Prostate gland (tissue), 2 donors: Measurements from ENCODE around the gene ITGA6. TPM values are rescaled to one million over a fixed set of nuclear protein-coding genes. Genes with fewer than 3 reads are reported as not detected.
A peak's percentile ranks its signal among the peaks of the same experiment; 100 is the strongest.

Experiments
- DNase-seq: peaks from one replicate; pipeline ENCODE4 v3.0.0-alpha.2; 2019; ENCODE audit warnings: low spot score
- H3K27ac ChIP-seq, 2 donors: fragments of 200-600 bp; sonication (generic); 2 replicates each; pipeline ENCODE4 v1.5.1; 2017 to 2019
- H3K27me3 ChIP-seq: fragments of 200-600 bp; sonication (generic); replicated peaks from 2 replicates; pipeline ENCODE4 v1.5.1; 2019; ENCODE audit not compliant: insufficient read depth
- H3K36me3 ChIP-seq, 2 donors: fragments of 200-600 bp; sonication (generic); 1 replicate in 1 of 2; 2 replicates in 1 of 2; pipeline versions ENCODE4 v1.5.1 to v1.8.1; 2017 to 2019
- H3K4me1 ChIP-seq: fragments of 200-600 bp; sonication (generic); replicated peaks from 2 replicates; pipeline ENCODE4 v1.5.1; 2019
- H3K4me3 ChIP-seq, 2 donors: fragments of 200-600 bp; sonication (generic); 2 replicates each; pipeline ENCODE4 v1.5.1; 2017 to 2019
- H3K9me3 ChIP-seq: fragments of 200-600 bp; sonication (generic); 2 replicates; pipeline ENCODE4 v1.5.1; 2017
- POLR2A ChIP-seq: fragments of 450-650 bp; IDR thresholded peaks from one replicate; pipeline ENCODE4 v1.6.1; 2016; ENCODE audit warnings: antibody characterized with exemption, mild to moderate bottlenecking
- POLR2AphosphoS5 ChIP-seq: sonication (generic); formaldehyde crosslinking; IDR thresholded peaks from one replicate; pipeline ENCODE4 v1.6.1; 2017; ENCODE audit warnings: antibody characterized with exemption
- WGBS: methylation state at CpG from one replicate; pipeline ENCODE4 v1.1.5; 2018; 5-methylcytosine and 5-hydroxymethylcytosine counted together
- intact Hi-C: fragments of 100-400 bp; cut with DNase I; formaldehyde crosslinking; loops from one replicate; pipeline ENCODE4 v1.14.2; 2022
- total RNA-seq, 2 donors: library from RNA; depleted of rRNA; stranded (reverse); fragments of >200 nt; gene quantifications; one replicate each; pipeline ENCODE4 v1.1.0, GENCODE V29; 2016
- TF ChIP-seq, protein P1 (sequence below), 4 experiments: fragments of 200-600 bp in 2 of 4; fragments of 450-650 bp in 2 of 4; sonication (generic) in 2 of 4; IDR thresholded peaks; 1 replicate in 3 of 4; 2 replicates in 1 of 4; pipeline ENCODE4 v1.5.1; 2016 to 2019; ENCODE audit warnings: antibody characterized with exemption in 4 of 4, mild to moderate bottlenecking in 2 of 4, moderate library complexity in 2 of 4

Gene ITGA6
- total RNA-seq, 2 donors from 2014 or later, result 71.7 to 249 TPM

DNA sequence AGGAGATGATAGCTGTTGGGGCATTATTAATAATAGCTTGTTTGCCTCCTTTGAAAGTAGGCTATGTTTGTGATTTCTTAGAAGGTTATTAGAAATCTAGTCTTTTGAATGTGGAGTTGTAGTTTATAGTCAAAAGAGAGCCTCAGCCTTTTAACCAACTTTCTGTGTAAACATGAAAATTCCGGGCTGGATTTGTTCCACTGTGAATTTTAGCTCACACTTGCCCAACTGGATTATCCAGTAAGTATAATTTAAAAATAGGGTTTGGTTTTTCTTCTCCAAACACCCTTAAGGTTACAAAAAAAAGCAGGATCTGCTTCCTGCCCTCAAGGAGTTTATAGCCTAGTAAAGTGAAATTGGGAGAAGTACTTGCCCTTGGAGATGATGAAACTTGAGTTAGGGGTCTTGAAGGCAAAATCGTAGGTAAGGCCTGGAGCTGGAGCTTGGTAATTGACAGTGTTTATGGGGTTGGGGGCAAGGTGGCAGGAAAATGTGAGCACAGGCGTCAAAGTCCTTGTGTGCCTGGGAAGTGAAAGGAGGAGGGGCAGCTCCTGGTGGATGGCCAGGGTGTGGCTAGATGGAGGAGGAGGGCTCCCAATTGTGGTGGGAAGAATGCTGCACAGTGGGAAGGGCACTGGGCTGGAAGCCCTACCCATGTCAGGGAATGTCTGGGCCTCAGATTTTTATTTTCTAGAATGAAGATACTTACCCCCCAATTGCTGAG is 21.3 kb downstream of the ITGA6 start:
- DNase-seq, result peak; percentile 59
- peaks cover 14% of the 10 kb centered on the region for H3K4me1 ChIP-seq
- H3K27me3 ChIP-seq, result no peaks in the 10 kb centered on the region
- H3K36me3 ChIP-seq, result no peaks in the 10 kb centered on the region
- H3K9me3 ChIP-seq, result no peaks in the 10 kb centered on the region
- WGBS, result 54% methylated on average over 3 of the region's 3 CpGs
- intact Hi-C loops, result loop anchor here (5.0 kb wide), 1 partner anchor 256 kb away; no protein-coding TSS in a partner anchor
- TF ChIP-seq POLR2AphosphoS5, result peak; percentile 55
- TF ChIP-seq, protein P1, sequence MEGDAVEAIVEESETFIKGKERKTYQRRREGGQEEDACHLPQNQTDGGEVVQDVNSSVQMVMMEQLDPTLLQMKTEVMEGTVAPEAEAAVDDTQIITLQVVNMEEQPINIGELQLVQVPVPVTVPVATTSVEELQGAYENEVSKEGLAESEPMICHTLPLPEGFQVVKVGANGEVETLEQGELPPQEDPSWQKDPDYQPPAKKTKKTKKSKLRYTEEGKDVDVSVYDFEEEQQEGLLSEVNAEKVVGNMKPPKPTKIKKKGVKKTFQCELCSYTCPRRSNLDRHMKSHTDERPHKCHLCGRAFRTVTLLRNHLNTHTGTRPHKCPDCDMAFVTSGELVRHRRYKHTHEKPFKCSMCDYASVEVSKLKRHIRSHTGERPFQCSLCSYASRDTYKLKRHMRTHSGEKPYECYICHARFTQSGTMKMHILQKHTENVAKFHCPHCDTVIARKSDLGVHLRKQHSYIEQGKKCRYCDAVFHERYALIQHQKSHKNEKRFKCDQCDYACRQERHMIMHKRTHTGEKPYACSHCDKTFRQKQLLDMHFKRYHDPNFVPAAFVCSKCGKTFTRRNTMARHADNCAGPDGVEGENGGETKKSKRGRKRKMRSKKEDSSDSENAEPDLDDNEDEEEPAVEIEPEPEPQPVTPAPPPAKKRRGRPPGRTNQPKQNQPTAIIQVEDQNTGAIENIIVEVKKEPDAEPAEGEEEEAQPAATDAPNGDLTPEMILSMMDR (IDR thresholded peaks at IDR 0.05), result no peak
- no peak overlapping the region for H3K4me3 ChIP-seq
- peak overlapping the region; percentile 76 to 78 for H3K27ac ChIP-seq

DNA sequence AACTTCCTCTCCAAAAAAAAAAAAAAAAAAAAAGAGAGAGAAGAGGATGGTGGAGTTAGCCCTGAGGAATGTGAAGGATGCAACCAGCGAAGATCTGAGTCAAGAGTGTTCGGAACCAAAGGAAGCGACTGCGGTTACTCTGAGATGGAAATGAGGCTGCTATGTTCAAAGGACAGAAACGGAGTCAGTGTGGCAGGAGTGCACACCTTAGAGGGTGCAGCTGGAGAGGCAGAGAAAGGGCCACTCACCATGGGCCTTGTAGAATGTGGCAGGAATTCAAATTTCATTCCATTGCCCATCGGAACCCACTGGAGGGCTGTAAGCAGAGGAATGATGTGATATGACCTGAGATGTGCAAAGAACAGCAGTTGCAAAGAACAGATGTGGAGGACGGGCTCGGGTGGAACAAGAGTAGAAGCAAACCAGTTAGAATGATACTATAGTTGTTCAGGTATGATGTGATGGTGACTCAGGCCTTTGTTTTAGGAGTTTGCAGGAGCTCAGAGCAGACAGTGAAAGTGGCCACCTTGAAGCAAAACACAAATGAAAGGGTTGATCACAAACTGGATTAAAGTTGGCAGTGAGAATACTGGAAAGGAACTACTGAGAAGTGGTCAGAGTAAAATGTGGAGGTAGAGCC is 22.6 kb downstream of the ITGA6 start:
- peaks cover 14% of the 10 kb centered on the region for H3K4me1 ChIP-seq
- intact Hi-C loops, result loop anchor here (5.0 kb wide), 1 partner anchor 258 kb away; no protein-coding TSS in a partner anchor
- H3K27ac ChIP-seq, result no peak overlapping the region
- H3K9me3 ChIP-seq, result no peaks in the 10 kb centered on the region
- TF ChIP-seq POLR2AphosphoS5 (no peak), POLR2A (no peak)
- TF ChIP-seq, protein P1 (IDR thresholded peaks at IDR 0.05), result no peak
- H3K27me3 ChIP-seq, result no peaks in the 10 kb centered on the region
- no peak for DNase-seq
- no peak overlapping the region for H3K4me3 ChIP-seq
- WGBS, result 89% methylated on average over 8 of the region's 8 CpGs
- H3K36me3 ChIP-seq, result no peaks in the 10 kb centered on the region

DNA sequence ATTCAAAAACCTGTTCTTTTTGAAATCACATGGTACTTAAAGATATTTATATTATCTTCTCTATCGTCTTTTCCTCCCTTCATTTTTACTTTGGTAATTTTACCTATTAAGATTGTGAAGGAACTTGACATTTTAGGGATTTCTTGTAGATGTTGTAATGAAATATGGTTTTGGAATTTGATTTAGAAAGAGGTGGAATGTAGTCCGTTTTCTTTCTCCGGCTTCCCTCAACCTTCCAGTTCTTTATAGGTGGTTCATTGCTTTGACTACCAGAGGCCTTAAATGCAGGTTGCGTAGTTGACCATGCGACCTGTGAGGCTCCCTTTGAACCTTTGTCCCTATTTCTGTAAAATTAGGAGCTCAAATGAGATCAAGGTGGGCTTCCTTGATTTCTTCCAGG is 24.5 kb downstream of the ITGA6 start:
- H3K36me3 ChIP-seq, result no peaks in the 10 kb centered on the region
- WGBS, result 78% methylated on average over 5 of the region's 5 CpGs
- intact Hi-C loops, result no loop called here
- peaks cover 11% of the 10 kb centered on the region for H3K4me1 ChIP-seq
- H3K9me3 ChIP-seq, result no peaks in the 10 kb centered on the region
- no peak overlapping the region for H3K27ac ChIP-seq
- no peak overlapping the region for H3K4me3 ChIP-seq
- no peak for TF ChIP-seq POLR2A
- TF ChIP-seq, protein P1 (IDR thresholded peaks at IDR 0.05), result no peak
- no peak for TF ChIP-seq POLR2AphosphoS5
- H3K27me3 ChIP-seq, result no peaks in the 10 kb centered on the region
- no peak for DNase-seq

DNA sequence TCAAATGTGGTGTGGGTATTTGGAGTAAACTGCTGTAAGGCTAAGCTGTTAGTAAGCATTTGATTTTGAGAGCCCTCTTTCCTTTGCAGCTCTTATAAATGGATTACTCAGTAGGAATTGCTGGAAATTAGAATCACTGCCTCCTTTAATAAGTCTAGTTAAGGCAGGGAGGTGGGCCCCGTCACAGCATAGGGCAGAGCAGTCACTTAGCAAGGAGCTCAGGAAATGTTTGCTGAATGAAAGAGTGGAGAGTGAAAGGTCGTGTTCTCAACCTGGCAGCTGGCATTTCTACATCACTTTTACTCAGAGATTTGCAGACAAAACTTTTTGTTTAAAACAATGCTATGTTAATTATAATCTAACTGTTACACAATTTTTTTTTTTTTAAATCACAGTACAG is 25.5 kb downstream of the ITGA6 start:
- Histone ChIP-seq H3K27me3 (no peaks in the 10 kb centered on the region), H3K4me3 (no peak overlapping the region), H3K27ac (no peak overlapping the region), H3K4me1 (peaks cover 11% of the 10 kb centered on the region), H3K36me3 (no peaks in the 10 kb centered on the region), H3K9me3 (no peaks in the 10 kb centered on the region)
- no peak for DNase-seq
- intact Hi-C loops, result no loop called here
- 65% methylated on average over 2 of the region's 2 CpGs for WGBS
- TF ChIP-seq, protein P1 (IDR thresholded peaks at IDR 0.05), result no peak
- TF ChIP-seq POLR2A, result no peak
- no peak for TF ChIP-seq POLR2AphosphoS5
